Skin epidermis (tissue), 12 donors: ENCODE data around the gene TMEM38B.
A peak's percentile ranks its signal among the peaks of the same experiment; 100 is the strongest.
"Not testable (repeated sequence)": the region's sequence is repeated elsewhere in the genome, so short reads cannot be mapped to it uniquely, and the experiment has no call there.

Experiments
- H3K27ac ChIP-seq, 21 experiments: fragments of 200-600 bp; sonication (generic) in 11 of 21; one replicate each; pipeline ENCODE4 v1.5.0; 2020; ENCODE audit warnings: mild to moderate bottlenecking in 3 of 21, inconsistent platforms in 2 of 21, moderate library complexity in 2 of 21
- H3K4me3 ChIP-seq, 7 experiments: fragments of 200-600 bp; sonication (generic) in 2 of 7; one replicate each; pipeline ENCODE4 v1.5.0; 2020; ENCODE audit warnings: inconsistent platforms in 2 of 7, mild to moderate bottlenecking in 2 of 7, moderate library complexity in 1 of 7

Gene TMEM38B

DNA sequence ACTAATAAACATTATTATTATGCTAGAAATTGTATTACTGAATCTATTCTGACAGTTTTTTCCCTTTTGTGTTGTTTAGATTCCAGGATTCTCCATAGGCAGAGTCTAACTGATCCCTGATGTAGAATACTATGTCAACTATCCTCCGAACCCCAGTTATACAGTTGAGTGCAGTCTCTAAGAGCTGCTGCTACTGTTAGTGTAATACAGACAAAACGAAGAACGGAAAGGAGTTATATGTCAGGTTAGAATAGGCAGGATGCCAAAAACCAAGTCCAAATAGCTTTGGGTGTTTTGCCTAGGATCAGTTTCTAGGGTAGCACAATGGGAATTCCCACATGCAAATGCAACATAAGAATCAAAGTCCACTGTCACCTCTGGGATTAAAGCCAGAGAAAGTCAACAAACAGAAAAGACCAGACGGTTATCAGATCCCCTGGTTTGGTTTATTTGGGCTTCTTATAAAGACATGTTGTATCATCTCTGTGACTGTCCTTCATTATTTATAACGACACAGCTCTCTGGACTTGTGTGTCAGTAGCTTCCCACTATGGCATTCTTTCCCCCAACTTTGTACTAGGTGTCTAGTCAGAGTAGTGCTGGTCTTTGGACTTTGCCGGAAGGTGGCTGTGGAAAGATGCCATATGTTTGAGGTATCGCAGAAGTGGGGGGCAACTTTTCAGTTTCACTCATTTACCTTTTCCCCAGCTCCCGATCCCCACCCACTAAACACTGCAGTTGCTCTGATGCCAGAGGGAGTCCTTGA is 14.9 kb upstream of the TMEM38B start:
- Histone ChIP-seq H3K4me3 (no peak overlapping the region), H3K27ac (no peak overlapping the region)

DNA sequence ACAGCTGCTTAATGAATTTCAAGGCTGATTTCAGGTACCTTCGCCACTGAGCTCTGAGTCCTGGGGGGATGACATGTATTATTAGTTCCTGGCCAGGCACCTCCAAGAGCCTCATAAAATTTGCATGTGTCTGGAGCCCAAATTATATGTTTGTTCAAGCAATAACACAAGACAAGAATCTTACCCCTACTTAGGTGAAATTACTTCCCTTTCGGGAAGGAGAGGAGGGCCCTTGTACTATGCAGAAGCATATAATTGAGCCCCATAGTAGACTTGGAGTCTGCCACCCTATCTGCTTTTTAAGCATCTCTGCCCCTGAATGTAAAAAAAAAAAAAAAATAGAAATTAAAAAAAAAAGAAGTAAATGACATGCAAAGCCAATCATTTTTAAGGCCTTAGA is 13.0 kb upstream of the TMEM38B start:
- Histone ChIP-seq H3K4me3 (no peak overlapping the region), H3K27ac (no peak overlapping the region)

DNA sequence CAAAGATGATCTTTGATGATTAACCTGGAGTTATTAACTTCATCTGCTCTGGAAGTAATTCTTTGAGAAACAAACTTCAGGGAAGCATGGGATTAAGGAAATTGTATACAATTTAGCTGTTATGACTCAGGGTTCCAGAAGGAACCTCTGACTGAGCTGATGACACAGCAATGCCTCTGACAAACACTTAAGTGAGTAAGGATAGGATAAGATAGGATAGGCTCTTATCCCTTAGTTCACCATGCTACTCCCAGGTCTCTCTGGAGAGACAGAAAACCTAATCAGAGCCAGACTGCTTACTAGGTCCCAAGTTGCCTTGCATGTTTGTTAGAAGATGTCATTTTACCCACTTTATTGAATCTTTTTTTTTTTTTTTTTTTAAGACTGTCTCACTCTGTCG is 12.6 kb upstream of the TMEM38B start:
- no peak overlapping the region for H3K27ac ChIP-seq

DNA sequence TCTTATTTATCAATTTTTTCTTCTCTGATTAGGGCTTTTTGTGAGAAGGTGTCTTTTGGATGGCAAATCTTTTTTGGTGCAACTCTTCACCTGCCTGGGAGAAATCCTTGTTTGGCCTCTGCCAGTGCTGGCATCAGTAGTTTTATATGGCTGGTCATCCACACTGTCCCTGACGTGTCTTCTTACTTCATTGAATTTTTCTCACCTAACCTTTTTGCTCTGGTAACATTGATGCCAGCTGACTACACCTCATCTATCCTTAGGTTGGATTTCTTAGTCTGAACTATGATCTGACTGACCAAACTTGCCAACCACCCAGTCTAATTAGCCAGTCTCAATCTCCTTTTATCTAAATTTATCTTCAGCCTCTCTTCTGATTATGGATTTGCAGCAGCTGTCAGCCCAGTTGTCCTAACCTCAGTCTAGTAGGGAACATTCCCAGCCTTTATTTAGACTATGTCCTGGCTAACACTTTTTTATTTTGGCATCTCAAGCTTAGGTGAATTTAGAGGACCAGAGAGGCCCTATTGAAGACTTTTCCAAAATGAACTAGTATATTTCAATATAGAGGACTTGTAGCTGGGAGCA is 10.6 kb upstream of the TMEM38B start:
- Histone ChIP-seq H3K4me3 (no peak overlapping the region), H3K27ac (no peak overlapping the region)

More for the DNA sequence above, 12.6 kb upstream of the TMEM38B start:
- no peak overlapping the region for H3K4me3 ChIP-seq

DNA sequence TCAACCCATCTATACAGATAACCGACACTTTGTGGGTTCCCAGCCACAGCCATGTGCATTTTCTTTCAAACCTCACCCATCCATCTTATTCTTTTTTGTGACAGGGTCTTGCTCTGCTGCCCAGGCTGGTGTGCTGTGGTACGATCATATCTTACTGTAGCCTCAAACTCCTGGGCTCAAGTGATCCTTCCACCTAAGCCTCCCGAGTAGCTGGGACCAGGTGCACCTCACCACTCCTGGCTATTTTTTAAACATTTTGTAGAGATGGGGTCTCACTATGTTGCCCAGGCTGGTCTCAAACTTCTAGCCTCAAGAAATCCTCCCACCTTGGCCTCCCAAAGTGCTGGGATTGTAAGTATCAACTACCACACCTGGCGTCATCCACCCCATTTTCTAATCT is 7.4 kb upstream of the TMEM38B start:
- H3K4me3 ChIP-seq: no peak overlapping the region
- no peak overlapping the region for H3K27ac ChIP-seq

DNA sequence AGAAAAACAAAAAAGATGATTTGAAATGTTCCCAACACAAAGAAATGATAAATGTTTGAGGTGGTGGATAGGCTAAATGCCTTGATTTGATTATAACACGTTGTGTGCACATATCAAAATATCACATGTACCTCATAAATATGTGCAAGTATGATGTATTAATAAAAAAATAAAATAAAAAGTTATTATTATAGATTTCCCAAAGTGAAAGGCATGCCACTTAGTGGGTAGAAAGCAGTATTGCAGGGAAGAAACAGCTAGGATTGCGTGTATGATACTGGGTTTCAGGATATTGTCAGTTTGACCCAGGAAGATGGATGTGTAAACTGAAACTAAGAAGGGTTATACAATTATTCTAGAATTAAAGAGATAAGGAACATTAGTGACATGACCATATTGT is 3.6 kb upstream of the TMEM38B start:
- Histone ChIP-seq H3K4me3 (no peak overlapping the region), H3K27ac (no peak overlapping the region)

DNA sequence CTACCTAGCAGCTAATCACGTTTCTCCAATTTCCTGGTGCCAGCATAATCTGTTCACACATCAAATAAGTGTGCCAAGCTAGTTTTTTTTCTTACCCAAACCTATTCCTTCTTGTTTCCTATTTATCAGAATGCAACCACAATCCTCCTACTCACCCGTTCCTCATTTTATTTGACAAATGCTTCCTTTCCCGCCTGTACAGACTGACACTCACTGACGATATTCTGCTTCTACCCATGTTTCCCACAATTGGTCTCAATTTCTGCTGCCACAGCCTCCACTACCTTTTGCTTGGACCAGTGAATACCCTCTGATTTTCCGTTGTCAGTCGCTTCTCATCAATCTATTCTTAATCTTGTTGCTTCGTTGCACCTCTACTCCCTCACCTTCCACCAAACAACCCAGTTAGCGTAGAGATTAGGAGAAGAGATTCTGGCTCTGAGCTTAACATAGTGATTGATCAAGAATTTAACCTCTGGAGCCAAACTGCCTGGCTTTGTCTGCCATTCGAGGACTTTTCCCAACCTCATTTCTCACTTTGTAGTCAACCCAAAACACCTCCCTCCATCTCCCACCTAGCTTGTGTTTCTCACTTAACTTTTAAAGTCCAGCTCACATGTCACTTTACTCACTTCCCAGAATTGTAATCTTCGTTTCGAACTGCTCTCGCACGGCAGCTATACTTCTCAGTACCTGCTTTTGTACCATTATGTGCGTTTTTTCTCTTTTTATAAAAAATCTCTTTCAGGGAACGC is 729 bp upstream of the TMEM38B start:
- H3K4me3 ChIP-seq: peak overlapping the region; percentile 63 to 89 (median 84)

DNA sequence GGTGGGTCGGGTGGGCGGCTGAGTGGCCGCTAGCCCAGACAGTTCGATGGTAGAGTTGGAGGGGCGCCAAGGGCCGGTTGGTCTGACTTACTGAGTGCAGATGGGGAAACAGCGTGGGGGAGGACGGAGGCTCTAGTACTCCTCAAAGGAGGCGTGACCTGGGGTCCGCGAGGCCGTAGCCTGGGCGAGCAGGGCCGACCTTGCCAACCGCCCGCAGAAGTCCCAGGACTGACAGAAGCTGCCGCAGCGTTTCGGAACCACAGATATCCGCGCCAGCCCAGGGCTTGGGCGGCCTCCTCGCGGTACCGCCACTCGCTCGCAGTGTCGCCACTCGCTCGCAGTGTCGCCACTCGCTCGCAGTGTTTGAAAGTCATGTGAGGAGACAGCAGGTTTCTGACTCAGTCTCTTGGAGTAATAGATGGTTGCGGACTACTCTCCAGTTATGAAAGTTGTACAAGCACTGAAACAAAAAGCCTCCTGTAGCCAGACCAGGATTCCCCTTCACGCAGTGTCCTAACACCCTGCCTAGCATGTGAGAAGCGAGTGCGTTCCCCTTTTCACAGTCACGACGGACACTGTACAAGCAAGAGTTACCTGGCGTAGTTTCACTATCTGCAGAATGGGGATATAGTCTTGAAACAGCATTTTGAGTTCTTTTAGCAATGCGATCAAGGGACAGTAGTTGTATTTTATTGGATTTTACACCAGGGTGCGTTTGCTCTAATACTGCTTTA is 674 bp downstream of the TMEM38B start:
- Histone ChIP-seq H3K4me3 (peak overlapping the region; percentile 63 to 89 (median 84)), H3K27ac (peak overlapping the region in 18 of 21 experiments; percentile 11 to 79 (median 54))

More for the DNA sequence above, 729 bp upstream of the TMEM38B start:
- H3K27ac ChIP-seq: no peak overlapping the region

DNA sequence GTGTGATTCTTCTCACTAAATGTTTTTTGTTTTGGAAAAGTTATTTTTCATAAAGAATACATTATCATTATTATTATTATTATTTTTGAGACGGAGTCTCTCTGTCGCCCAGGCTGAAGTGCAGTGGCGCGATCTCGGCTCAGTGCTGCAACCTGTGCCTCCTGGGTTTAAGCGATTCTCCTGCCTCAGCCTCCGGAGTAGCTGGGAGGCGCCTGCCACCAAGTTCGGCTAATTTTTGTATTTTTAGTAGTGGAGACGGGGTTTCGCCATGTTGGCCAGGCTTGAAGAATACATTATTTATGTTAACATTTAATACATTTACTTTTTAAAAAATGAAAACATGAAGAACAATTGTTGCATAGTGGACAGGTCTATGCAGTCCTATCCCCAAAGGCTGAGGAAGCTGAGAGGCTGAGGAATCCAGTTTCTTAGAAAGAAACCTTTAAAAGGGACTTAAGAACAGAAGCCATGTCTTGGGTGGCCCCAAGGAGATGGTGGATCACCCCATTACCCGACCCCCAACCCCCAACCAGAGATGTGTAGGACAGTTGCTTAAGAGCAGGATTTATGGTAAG is 2.0 kb downstream of the TMEM38B start:
- Histone ChIP-seq H3K27ac (no peak overlapping the region), H3K4me3 (no peak overlapping the region)

DNA sequence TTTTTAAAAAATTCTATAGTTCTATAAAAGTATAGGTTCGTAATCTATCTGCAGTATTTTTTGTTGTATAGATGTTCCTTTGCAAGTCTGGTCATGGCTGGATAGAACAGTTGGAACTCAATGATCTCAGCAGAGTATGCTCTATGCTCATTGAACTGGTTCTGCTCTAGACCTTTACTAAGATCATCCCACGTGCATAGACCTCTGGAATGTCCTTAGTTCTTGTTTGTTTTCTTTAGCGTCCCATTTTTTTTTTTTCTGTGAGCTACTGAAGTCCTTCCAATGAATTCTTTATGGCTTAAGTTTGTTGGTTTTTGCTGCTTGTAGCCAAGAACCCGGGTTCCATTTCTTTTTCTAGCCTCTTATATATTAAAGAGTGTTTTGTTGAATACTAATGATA is 3.5 kb downstream of the TMEM38B start:
- H3K4me3 ChIP-seq: no peak overlapping the region
- H3K27ac ChIP-seq: no peak overlapping the region

DNA sequence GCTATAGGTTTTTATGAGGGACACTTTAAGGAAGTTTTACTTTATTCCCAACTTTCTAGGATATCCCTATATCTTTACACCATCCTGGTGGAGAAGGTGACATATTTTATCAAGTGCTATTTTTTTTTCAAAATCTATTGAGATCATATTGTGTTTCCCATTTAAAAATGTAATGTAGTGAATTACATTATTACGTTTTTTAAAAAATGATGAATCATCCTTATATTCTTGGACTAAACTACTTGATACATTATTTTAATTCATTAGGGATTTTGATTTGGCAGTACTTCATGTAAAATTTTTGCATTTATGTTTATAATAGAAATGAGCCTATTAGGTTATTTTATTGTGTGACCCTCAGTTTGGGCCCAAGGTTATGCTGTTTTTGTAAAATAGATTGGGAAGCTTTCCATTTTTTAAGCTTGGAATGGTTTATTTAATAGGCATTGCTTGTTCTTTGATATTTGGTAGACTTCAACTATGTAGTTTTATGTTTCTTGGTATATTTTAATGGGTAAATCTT is 4.1 kb downstream of the TMEM38B start:
- Histone ChIP-seq H3K4me3 (no peak overlapping the region), H3K27ac (no peak overlapping the region)

DNA sequence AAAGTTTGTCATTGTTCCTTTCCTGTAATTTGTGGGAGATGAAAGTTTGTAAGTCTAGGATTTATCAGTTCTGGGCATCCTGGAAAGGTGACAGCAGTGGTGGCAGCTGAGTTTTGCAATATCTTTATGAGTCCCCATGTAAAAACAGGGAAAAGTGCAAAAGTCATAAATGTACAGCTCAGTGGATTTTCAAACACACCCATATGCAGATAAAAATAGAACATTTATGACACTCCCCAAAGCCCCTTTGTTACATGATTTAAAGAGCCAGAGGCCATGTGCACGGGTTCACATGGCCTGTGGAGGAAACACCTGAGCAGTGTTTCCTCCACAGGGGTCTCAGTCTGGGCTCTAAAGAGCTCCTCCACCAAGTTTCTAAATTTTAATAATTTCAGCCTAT is 6.3 kb downstream of the TMEM38B start:
- no peak overlapping the region for H3K27ac ChIP-seq
- no peak overlapping the region for H3K4me3 ChIP-seq

DNA sequence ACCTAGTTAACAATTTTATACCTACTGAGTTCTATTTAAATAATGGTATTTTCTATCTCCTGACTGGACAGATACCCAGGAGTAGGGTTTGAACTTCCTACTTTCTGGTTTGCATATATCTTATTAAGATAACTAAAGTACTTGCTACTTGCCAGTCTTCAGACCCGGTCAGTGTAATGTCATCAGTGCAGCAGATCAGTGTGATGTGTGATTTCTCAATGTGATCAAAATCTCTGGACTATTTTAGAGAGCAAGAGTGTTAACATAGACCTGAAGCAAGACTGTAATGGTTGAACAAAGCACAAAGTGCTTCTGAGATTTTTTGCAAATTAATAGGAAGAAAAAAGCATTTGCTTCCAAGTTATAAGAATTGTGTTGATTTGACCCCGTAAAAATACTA is 6.8 kb downstream of the TMEM38B start:
- Histone ChIP-seq H3K4me3 (no peak overlapping the region), H3K27ac (no peak overlapping the region)

DNA sequence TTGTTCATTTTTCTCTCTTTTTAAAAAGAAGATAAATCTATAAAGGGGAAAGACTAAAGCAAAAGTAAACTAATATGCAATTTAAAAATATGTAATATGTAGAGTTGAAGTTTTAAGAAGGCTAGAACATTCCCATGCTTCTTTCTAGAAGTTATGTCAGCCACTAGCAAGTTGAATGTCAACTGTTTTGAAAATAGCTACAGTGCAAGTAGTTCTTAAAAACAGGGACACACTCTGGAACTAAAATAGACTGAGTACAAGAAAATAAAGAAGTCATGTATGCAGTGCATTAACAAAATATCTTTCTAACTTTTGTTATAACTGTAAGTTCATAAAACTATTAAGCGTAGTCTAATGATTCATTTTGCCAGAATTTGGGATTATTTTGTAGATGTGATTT is 7.9 kb downstream of the TMEM38B start:
- Histone ChIP-seq H3K27ac (no peak overlapping the region), H3K4me3 (no peak overlapping the region)

DNA sequence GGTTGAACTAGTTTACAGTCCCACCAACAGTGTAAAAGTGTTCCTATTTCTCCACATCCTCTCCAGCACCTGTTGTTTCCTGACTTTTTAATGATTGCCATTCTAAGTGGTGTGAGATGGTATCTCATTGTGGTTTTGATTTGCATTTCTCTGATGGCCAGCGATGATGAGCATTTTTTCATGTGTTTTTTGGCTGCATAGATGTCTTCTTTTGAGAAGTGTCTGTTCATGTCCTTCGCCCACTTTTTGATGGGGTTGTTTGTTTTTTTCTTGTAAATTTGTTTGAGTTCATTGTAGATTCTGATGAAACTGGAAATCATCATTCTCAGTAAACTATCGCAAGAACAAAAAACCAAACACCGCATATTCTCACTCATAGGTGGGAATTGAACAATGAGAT is 9.3 kb downstream of the TMEM38B start:
- not testable (repeated sequence) for H3K4me3 ChIP-seq, H3K27ac ChIP-seq

DNA sequence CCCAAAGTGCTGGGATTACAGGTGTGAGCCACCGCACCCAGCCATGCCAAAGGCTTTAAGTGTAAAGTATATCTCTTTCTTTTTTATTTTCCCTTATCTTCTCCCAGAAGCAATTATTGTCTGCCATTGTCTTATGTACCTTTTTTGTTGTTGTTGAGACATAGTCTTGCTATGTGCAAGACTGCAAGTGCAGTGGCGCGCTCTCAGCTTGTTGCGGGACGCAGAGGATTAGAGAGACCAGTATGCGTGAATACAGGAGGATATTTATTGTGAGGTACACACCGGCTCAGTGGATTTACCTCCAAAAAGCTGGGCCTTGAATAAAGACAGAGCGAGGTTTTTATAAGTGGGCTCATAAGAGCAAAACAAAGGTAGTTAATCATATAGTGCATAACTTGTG is 11.8 kb downstream of the TMEM38B start:
- no peak overlapping the region for H3K4me3 ChIP-seq
- no peak overlapping the region for H3K27ac ChIP-seq

DNA sequence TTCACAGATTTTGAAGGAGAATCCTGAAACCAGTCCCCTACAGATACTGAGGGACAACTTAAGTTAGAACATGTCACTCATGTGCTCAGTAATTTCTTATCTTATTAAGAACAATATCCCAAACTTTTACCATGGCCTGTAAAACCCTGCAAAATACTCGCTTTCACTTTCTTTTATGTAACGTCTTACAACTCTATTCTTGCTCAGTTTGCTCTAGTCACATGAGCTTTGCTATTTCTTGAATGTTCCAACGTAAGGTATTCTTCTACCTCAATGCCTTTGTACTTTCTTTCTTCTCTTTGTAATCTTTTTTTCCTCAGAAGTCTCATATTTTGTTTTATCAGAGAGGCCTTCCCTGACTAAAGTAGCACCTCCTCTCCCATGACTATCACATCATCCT is 14.1 kb downstream of the TMEM38B start:
- H3K27ac ChIP-seq: no peak overlapping the region
- H3K4me3 ChIP-seq: no peak overlapping the region

DNA sequence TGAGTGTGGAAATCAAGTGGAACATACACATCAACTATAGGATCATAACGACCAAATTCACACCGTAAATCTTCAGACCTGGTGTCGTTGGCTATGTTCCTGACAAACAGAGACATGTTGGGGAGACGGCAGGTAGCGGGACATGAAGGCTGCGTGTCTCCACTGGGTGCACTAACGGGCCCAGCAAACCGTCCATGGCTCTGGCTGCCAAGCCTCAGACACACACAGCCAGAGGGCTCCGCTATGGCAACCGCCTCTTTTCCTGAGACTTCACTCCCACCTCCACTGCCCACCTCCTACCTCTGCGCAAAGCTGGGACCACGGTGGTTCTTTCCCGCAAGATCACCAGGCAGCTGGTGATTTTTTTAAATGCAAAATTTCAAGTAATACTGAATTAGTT is 16.3 kb downstream of the TMEM38B start:
- H3K4me3 ChIP-seq: no peak overlapping the region
- H3K27ac ChIP-seq: no peak overlapping the region

DNA sequence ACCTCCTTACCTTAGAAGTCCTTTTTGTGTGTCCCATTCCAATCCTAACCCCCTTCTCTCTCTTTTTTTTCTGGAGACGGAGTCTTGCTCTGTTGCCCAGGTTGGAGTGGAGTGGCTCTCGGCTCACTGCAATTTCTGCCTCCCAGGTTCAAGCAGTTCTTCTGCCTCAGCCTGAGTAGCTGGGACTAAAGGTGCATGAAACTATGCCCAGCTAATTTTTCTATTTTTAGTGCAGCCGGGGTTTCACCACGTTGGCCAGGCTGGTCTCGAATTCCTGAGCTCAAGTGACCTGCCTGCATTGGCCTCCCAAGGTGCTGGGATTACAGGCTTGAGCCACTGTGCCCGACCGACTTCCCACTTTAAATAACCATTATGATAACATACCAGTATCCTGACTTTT is 17.5 kb downstream of the TMEM38B start:
- H3K27ac ChIP-seq: no peak overlapping the region
- no peak overlapping the region for H3K4me3 ChIP-seq

DNA sequence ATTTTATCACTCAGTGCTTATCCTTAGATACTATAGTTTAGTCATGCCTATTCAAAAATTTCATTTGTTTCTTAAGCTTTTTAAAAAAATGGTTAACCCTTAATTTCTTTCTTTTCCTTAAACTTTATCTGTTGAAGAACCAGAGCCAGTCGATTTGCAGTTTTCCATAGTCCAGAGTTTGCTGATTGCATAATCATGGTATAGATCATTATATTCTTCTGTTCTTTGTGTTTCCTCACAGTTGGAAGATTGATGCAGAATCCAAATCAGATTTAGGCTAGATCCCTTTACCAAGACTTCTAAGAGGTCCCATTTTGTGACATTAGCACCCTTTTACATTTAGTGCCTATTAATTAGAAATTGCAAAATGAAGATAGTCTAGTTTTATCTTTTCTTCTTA is 18.0 kb downstream of the TMEM38B start:
- H3K4me3 ChIP-seq: no peak overlapping the region
- H3K27ac ChIP-seq: no peak overlapping the region
